ENCODE measurements around the gene USP4. TPM values are rescaled to one million over a fixed set of nuclear protein-coding genes. Genes with fewer than 3 reads are reported as not detected.
A peak's percentile ranks its signal among the peaks of the same experiment; 100 is the strongest.
"Not testable (repeated sequence)": the region's sequence is repeated elsewhere in the genome, so short reads cannot be mapped to it uniquely, and the experiment has no call there.

Gene USP4
- total RNA-seq, 1 donor from 2014 or later, result 14.4 TPM

GRCh38 chr3:49352281-49352680 lies 12.4 kb upstream of the USP4 start:
- DNase-seq (ENCODE audit: low spot score), result no peak

DNA sequence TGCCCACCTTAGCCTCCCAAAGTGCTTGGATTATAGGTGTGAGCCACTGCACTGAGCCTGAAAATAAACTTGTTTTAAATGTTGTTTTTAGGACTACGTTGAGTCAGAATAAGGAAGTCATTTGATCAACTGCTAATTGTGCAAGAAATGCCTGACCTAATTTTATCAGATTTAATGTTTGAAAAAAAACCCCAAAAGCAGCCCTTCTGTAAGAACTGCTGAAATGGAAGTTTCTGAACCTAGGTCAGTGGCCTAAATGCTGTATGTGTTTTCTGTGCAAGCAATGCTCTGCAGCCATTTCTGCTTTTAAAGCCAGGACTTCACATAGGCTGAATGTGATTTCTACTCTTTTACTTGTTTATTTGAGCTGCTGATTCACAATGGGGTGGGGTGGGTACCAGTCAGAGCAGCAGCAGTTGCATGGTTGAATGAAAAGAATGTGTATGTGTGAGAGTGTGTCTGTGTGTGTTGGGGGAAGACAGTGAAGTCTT lies 11.7 kb upstream of the USP4 start:
- peak; percentile 79 for DNase-seq (ENCODE audit: low spot score)

GRCh38 chr3:49349348-49350114 lies 9.7 kb upstream of the USP4 start:
- DNase-seq (ENCODE audit: low spot score), result no peak

DNA sequence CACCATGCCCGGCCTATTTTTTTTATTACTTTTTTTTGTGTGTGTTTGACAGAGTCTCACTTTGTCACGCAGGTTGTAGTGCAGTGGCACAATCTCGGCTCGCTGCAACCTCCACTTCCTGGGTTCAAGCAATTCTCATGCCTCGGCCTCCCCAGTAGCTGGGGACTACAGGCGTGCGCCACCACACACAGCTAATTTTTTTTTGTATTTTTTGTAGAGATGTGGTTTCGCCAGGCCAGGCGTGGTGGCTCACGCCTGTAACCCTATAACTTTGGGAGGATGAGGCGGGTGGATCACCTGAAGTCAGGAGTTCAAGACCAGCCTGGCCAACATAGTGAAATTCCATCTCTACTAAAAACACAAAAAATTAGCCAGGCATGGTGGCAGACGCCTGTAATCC lies 8.5 kb upstream of the USP4 start:
- DNase-seq (ENCODE audit: low spot score), result not testable (repeated sequence)

DNA sequence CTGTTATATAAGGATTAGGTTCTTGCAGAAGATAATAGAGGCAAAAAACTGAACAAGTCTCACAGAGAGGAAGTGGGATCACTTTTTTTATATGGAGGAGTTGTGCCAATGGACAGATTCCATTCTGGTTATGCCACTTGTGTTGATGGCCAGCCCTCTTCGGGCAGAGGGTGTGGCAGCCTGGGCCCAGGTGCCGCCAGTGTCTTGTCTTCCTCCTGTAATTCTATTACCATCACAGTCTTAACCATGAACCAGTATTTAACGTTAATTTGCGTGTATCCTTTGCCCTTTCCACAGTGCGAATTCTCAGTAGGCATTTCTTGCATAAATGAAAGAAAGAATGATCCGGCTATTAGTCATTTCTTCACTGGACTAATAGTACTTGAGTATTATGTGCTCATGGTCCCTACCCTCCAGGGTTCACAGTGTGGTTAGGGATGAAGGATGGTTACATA lies 7.0 kb upstream of the USP4 start:
- DNase-seq (ENCODE audit: low spot score), result no peak

GRCh38 chr3:49343163-49343562 lies 3.3 kb upstream of the USP4 start:
- peak; percentile 15 for DNase-seq (ENCODE audit: low spot score)

DNA sequence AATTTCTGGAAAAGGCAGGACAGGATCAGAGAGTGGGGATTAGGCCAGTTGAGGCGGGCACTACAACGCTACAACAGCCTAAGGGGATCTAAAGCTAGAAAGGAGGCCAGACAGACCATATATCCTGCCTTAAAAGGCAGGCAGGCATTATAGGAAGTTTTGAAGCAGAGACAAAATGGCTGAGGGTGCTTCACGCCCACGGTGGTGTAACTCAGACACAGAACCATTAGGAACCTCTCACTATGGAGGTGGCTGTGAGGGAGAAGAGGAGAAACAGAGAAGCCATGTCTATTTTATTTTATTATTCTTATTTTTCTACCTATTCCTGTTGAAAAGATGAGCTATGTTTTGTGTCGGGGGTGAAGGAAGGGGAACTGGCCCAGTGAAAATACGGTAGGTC lies 2.1 kb upstream of the USP4 start:
- no peak for DNase-seq (ENCODE audit: low spot score)

DNA sequence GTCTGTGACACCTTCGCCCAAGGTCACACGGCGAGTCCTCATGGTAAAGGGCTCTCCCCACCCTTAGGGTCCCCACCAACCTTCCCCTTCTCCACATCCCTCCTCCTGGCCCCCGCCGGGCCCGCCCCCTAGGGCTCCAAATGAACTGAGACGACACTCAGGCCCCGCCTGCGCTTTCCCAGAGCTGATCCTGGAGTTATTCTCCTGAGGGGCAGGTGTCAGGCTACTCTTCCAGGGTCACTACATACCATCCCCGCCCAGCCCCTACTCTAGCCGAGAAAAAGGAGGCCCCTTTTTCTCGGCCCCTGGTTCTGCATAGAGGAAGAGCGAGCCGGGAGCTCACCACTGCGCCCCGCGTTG lies 292 bp downstream of the USP4 start:
- DNase-seq (ENCODE audit: low spot score), result no peak

- no peak for DNase-seq (ENCODE audit: low spot score)
Measured at GRCh38 chr3:49333916-49334633, 5.8 kb downstream of the USP4 start.

GRCh38 chr3:49333091-49333490 lies 6.8 kb downstream of the USP4 start:
- DNase-seq (ENCODE audit: low spot score), result no peak

GRCh38 chr3:49329186-49329585 lies 10.7 kb downstream of the USP4 start:
- DNase-seq (ENCODE audit: low spot score), result no peak

DNA sequence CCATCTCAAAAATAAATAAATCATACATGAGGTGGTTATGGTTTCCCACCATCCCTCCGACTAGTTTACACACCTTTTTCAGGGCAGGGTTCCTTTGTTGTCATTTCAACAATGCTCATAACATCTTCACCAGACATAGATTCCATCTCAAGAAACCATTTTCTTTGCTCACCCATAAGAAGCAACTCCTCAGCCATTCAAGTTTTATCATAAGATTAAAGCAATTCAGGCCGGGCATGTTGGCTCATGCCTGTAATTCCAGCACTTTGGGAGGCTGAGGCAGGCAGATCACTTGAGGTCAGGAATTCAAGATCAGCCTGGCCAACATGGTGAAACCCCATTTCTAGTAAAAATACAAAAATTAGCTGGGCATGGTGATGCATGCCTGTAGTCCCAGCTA lies 11.5 kb downstream of the USP4 start:
- DNase-seq (ENCODE audit: low spot score), result not testable (repeated sequence)

GRCh38 chr3:49327485-49327884 lies 12.4 kb downstream of the USP4 start:
- DNase-seq (ENCODE audit: low spot score), result no peak

GRCh38 chr3:49324768-49325167 lies 15.1 kb downstream of the USP4 start:
- DNase-seq (ENCODE audit: low spot score), result no peak

GRCh38 chr3:49316696-49317457 lies 23.0 kb downstream of the USP4 start:
- DNase-seq (ENCODE audit: low spot score), result no peak

GRCh38 chr3:49313896-49314688 lies 25.8 kb downstream of the USP4 start:
- no peak for DNase-seq (ENCODE audit: low spot score)

- DNase-seq (ENCODE audit: low spot score), result no peak
Measured at GRCh38 chr3:49311283-49311682, 28.6 kb downstream of the USP4 start.

DNA sequence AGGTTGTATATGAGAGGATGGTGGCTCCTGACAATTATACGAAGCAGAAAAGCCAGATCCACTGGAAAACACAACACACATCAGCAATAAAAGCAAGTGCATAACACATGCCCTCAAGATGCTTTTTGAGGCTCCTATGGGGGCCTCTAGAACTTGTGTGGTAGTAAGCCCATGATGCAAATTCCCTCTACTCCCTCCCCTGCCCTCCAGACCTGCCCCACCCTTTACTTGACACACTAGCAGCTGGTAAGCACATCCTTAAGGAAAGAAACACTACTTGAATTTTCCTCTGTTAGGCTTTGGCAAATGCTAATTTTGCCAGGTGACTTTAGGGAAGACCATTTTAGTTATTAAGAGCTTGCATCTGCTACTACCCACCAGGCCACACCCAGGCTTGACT lies 29.2 kb downstream of the USP4 start:
- DNase-seq (ENCODE audit: low spot score), result no peak

GRCh38 chr3:49305608-49306007 lies 34.2 kb downstream of the USP4 start:
- no peak for DNase-seq (ENCODE audit: low spot score)

DNA sequence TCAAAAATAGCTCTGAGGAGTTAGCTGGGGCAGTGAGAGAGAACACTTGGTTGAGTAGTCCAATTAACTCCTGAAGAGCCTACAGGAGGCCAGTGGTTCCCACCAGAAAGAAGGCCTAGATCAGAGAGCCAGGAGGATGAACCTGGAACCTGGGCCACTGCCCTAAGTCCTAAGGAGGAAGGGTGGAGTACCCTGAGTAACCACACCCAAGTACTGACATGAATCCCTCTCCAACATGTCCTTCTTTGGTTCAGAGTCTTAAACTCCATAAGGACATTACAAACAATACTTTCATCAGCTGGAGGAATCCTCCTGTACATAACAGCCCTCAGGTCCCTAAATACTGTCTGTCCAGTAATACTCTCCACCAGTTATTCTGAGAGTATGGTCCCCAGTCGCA lies 37.2 kb downstream of the USP4 start:
- no peak for DNase-seq (ENCODE audit: low spot score)

DNA sequence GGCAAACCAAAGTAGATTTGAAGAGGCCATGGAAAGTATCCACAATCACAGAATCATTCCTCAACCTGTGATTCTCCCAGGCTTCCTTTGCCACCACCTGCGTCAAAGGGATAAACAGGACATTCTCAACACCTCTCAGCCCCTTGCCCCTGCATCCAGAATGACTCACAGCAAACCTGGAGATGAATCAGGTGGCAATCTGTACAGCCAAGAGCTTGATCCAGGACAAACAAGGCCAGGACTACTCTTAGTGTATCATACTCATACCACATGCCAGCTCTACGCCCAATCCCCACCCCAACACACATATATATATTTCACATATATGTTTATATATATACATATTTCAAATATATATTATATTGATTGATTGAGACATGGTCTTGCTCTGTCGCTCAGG lies 39.3 kb downstream of the USP4 start:
- no peak for DNase-seq (ENCODE audit: low spot score)

GRCh38 chr3:49298511-49298910 lies 41.3 kb downstream of the USP4 start:
- no peak for DNase-seq (ENCODE audit: low spot score)
